GM11168 (cell line): ENCODE data around the gene LANCL2.

Source experiments
- in situ Hi-C: fragments of 300-500 bp; cut with MboI; formaldehyde crosslinking; loops from one replicate; pipeline ENCODE4 v1.12.0; 2022; ENCODE audit warnings: low sequenced_read_pairs; ENCODE audit not compliant: unreplicated experiment

LANCL2 gene

DNA sequence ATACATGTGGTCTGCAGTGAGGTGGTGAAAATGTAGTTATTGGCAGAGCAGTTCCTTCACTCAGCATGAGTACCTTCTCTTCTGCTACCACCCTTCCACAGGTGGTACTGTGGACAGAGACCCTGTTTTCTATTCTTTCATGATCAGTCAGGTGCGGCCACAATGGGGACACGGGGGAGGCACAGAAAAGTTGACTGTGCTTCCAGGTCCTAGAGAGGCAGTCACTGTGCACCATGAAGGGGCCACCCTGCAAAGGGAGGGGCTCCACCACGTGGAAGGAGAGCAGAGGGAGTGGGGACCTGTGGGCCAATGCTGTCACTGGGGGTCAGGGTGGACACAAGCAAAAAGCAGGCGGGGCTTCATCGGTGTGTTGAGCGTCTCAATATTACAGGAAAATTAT, 3.6 kb upstream of the LANCL2 start:
- in situ Hi-C loops, result no loop called here

DNA sequence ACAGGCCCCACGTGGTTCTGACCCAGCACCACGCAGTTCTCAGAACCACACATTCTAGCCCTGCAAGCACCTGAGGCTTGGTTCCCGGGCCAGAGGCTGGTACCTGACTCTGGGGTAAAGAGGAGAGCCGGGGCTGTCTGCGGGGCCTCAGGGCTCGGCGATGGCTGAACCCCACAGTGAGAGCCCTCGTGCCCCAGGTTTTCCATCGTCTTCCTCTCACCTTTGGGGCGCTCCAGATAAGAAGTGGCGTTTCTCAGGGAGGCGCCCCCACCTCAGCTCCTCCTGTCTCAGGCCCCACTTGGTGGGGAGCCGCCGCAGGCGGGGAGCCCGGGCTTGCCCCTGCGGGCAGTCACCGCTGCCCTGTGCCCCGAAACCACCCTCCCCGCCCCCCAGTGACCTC, 2.2 kb upstream of the LANCL2 start:
- in situ Hi-C loops, result no loop called here

- in situ Hi-C loops, result no loop called here
Measured at GRCh38 chr7:55363386-55364170, 1.6 kb upstream of the LANCL2 start.

GRCh38 chr7:55365675-55366460, 731 bp downstream of the LANCL2 start:
- in situ Hi-C loops, result no loop called here

- in situ Hi-C loops, result no loop called here
Measured at GRCh38 chr7:55366461-55367070, 1.4 kb downstream of the LANCL2 start.

DNA sequence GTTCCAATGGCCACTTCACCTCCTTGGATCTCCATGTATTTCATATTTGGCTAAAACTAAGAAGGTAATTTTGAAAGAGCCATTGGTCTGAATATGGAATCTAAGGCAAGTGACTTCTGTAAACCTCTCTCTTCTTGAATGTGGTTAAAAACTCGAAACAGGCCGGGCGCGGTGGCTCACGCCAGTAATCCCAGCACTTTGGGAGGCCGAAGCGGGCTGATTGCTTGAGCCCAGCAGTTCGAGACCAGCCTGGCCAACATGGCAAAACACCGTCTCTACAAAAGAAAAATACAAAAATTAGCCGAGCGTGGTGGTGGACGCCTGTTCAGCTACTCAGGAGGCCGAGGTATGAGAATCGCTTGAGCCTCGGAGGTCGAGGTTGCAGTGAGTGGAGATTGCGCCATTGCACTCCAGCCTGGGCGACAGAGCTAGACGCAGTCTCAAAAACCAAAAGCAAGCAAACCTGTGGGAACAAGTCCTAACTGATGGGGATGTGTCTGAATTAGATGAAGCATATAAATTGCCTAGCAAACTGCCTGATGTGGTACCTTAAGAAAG, 2.2 kb downstream of the LANCL2 start:
- in situ Hi-C loops, result no loop called here

- in situ Hi-C loops, result no loop called here
Measured at GRCh38 chr7:55369427-55370400, 4.6 kb downstream of the LANCL2 start.

DNA sequence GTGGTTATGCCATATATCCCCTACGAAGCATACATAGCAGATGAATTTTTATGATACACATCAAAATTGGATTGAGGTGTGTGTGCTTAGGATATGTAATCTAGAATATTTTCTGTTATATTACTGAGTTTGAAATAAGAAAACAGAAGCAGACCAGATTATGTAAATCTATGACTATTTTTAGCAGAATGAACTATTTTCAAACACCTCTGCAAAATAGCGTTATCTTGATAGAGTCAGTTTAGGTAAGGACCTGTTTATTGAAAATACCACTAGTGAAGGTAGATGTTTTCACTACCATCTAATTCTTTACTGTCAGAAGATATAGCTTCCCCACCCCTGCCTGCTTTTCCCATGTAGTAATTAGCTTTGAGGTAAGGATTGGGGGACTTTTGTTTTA, 9.1 kb downstream of the LANCL2 start:
- in situ Hi-C loops, result no loop called here

DNA sequence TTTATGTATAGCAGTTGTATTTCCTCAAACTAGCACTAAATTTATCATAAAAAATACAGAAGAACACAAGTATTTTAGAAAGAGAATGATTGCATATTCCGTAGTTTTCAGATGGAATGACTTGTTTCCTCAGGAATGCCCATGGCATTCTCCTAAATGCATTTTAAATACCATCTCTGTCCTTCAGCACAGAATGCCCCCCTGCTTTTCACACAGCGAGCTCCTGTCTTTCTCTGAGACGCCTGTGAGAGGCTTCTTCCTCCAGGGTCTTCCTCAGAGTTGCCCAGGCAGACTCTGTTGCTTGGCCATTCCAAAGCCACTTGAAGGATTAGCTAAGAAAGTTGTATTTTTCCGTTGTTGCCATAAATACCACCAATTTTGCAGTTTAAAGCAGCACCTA, 10.1 kb downstream of the LANCL2 start:
- in situ Hi-C loops, result no loop called here

GRCh38 chr7:55377162-55377817, 12.2 kb downstream of the LANCL2 start:
- in situ Hi-C loops, result no loop called here

DNA sequence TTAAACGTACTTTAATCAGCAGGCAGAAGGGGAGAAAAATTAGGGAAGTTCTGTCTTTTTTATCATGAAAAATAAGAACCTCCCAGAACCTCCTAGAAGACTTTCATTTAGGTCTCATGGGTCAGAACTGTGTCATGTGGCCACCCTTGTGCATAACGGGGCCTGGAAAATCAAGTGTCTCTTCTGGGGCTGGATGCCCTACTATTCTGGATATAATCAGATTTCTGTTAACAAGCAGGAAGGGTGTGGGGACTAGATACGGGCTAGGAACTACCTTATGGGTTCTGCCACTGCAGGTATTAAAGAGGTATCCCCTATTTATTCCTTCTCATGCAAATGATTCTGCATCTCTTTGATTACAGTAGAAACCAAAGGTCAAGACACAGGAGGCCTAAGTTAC, 14.1 kb downstream of the LANCL2 start:
- in situ Hi-C loops, result no loop called here

DNA sequence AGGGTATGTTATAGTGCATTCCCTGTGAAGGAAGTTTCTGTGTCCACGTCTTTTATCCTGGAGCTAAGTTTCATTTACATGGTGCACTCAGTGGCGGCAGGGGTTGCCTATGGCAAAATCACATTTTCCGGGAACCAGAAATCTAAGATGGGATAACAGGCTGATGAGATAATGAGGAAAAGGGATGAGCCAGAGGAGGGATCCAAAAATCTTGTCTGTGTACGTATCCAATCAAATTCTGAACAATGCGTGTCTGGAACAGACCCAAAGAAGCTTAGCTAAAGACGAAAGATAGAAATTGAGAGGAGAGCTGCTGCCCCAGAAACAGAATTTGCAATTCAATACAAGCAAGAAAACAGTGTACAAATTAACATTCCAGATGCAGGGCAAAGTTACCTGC, 16.1 kb downstream of the LANCL2 start:
- in situ Hi-C loops, result no loop called here

DNA sequence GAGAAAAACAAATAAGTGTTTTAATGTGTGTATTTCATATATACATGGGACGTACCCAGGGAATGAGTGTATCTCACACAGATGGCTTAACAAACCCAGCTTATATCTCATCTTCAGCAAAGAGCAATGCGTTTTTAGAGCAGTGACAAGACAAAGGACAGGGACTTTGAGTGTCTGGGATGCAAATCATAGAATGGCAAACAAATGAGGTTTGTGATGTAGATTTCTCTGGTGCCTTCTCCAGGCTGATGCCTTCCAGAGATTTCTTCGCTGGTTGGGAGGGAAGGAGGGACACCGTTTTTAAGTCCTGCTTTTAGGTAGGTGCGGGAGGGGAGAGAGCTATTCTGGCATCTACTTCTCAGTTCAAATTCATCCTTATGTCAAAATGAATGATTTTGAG, 16.6 kb downstream of the LANCL2 start:
- in situ Hi-C loops, result no loop called here

GRCh38 chr7:55382251-55382650, 17.1 kb downstream of the LANCL2 start:
- in situ Hi-C loops, result no loop called here

- in situ Hi-C loops, result no loop called here
Measured at GRCh38 chr7:55386541-55386940, 21.4 kb downstream of the LANCL2 start.

DNA sequence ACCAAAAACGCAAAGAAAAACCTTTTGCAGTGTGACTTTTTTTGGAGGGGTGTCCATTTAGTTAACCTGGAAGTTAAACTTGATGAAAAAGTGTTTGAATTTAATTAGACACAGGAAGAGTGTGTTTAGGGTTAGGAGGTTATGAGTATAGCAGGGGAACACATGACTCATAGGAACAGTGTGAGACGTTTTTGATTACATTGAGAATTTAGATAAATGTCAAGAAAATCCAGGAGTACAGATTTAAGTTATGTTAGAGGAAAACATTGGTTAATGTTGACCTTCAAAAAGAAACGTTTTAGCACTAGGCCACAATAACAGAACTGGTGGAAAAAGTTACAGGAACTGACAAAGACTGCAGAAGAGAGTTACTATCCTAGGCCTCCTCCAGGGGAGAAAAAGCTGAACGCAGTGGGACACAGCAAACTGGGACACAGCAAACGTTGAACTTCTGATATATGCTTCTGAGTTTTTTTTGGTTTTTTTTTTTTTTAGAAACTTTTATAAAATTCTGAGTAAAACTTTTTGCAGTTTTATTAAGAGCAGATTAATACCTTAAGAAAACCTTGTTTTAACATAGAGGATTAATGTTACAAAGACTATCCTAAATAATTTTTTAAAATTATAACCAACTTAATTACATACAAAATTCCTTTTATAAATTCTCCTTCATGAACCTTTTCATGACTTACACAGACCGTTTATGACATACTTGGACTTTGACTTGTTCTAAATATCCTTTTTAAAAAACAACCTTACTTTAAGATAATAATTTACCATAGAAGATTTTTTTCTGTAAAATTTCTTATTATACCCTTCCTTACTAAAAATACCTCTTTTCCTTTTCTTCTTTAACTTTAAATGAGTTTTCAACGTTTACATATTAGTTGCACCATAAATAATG, 22.2 kb downstream of the LANCL2 start:
- in situ Hi-C loops, result no loop called here

GRCh38 chr7:55396233-55396785, 31.2 kb downstream of the LANCL2 start:
- in situ Hi-C loops, result no loop called here

- in situ Hi-C loops, result no loop called here
Measured at GRCh38 chr7:55397617-55398016, 32.5 kb downstream of the LANCL2 start.
